Pulmonary artery endothelial cell (primary cell): ENCODE data around the gene LRRIQ3. TPM values are rescaled to one million over a fixed set of nuclear protein-coding genes. Genes with fewer than 3 reads are reported as not detected.
"Not testable (repeated sequence)": the region's sequence is repeated elsewhere in the genome, so short reads cannot be mapped to it uniquely, and the experiment has no call there.

ENCODE experiments used
- DNase-seq: peaks from one replicate; pipeline ENCODE4 v3.0.0-alpha.2; 2011; ENCODE audit warnings: low read depth, low spot score
- total RNA-seq: library from RNA; depleted of rRNA; stranded (reverse); fragments of >200 nt; gene quantifications from 2 replicates; pipeline ENCODE4 v1.2.3, GENCODE V29; 2014

LRRIQ3 gene
- total RNA-seq, 1 donor from 2014 or later = 0.20 TPM

DNA sequence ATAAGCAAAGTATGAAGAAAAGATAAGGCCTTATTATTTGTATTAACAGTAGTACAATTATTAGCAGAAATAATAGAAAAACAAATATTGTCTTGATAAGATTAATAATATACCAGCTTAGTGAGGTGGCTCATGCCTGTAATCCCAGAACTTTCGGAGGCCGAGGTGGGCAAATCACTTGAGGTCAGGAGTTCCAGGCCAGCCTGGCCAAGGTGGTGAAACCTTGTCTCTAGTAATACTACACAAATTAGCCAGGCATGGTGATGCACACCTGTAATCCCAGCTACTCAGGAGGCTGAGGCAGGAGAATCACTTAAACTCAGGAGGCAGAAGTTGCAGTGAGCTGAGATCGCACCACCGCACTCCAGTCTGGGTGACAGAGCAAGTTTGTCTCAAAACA is 80.6 kb downstream of the LRRIQ3 start:
- DNase-seq = not testable (repeated sequence)

DNA sequence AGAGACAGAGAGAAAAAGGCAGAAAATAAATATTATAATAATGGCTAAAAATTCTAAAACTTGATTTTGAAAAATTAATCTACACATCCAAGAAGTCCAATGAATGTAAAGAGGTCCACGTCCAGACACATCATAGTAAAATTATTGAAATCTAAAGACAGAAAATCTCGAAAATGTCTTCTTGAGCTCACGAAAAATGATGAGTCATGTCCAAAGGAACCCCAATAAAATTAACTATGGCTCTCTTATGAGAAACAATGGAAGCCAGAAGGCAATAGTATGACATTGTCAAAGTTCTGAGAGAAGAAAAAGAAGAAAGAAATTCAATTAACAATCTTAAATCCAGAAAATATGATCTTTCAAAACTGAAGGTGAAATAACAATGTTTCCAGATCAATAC is 84.6 kb downstream of the LRRIQ3 start:
- no peak for DNase-seq

DNA sequence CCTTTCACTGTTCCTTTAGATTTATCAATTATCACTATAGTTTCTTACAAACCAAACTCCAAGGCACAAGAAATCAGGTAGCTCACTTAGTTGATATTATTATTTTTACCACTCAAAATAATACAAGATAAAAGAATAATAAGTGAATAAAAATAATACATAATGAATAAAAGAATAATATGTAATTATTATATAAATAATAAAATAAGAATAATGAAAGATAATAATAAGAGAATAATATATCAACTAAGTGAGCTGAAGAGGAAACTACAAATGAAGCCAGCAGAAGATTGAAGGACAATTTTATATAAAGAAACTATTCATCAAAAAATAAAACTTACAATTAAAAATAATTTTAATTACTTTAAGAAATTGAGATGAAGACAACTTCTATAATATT is 90.6 kb downstream of the LRRIQ3 start:
- DNase-seq = no peak

DNA sequence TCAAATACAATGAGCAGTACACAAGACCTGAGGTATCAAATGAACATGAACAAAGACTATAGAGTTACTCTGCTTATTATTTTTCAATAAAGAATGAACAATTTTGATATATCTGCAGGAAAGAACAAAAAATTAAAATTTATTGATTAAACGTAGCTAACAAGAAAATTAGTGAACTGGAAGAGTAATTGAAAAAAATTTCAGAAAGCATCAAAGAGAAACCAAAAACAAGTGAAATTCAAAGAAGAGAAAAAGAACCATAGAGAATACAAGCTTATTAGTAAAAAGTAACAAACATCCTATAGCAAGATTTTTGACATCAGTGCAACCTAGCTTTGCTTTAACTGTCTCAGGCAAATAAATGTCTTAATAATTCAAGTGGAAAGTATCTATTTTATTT is 106.6 kb downstream of the LRRIQ3 start:
- no peak for DNase-seq

DNA sequence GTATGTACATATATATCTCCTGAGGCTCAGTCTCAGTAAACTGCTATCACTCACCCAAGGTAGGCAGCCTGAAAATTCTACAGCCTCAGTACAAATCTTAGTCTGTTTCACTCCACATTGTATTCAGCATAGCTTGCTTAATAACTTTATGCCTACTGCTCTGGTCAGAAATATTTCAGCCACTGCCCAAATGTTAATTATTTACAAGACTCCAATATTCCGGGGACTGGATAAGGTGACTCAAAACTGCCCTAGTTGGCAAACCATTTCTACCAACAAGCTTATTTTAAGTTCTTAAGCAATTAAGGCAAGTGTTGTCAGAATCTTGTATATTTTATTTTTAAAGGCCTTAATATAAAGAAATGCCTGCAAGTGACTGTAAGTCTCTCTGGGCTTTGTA is 114.8 kb downstream of the LRRIQ3 start:
- DNase-seq = no peak

DNA sequence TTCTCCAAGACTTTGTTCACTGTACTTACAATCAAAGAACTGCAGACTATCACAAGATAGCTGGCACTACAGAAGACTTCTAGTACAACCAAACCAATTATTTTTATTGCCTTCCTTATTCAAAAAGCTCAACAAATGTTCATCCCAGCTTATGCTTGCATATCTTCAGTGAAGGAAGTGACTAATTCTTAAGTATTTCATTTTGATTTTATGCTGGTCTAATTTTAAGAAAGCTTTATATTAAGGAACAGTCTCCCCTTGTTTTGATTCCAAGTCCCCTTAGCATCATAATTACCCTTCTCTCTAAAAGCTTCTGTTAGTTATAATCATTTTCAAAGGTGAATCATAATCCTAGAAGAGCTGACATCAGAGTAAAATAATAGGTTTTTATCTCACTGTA is 132.9 kb downstream of the LRRIQ3 start:
- DNase-seq = no peak

DNA sequence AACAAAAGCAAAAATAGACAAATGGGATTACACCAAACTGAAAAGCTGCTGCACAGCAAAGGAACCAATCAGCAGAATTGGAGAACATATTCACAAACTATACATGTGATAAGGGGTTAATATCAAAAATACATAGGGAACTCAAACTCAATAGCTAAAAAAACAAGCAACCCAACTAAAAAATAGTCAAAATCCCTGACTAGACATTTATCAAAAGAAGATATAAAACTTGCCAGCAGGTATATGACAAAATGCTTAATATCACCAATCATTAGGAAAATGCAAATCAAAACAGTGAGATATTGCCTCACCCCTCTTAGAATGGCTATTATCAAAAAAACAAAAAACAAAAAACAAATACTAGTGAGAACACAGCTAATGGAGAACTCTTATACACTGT is 140.3 kb downstream of the LRRIQ3 start:
- DNase-seq = no peak

DNA sequence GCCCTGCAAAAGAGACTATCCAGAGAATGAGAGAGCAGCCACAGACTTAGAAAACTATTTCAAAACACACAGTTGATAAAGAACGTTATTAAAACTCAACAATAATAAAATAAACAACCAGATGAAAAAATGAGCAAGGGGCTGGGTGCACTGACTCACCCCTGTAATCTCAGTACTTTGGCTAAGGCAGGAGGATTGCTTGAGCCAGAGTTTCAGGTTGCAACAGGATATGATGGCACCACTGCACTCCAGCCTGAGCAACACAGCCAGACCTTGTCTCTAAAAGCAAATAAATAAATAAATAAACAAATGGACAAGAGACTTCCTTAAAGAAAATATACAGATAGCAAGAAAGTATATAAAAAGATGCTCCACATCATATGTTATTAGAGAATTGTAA is 144.6 kb downstream of the LRRIQ3 start:
- no peak for DNase-seq

DNA sequence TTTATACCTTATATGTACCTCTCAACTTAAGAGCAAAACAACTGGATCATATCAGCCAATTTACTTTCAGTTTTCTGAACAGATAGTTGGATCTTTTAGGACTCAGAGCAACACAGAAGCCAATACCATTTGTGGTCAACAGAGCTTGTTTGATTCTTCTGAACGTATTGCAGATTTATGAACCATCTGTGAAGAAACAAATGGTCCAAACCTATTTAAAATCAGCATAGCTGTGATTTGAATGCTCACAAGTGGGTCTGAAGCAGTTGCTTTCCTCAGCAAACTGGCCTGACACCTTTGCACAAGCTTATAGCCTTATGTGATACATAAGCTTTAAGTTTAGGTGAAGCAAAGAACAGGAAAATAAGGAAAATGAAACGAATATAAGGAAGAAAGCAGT is 147.6 kb downstream of the LRRIQ3 start:
- DNase-seq = no peak

DNA sequence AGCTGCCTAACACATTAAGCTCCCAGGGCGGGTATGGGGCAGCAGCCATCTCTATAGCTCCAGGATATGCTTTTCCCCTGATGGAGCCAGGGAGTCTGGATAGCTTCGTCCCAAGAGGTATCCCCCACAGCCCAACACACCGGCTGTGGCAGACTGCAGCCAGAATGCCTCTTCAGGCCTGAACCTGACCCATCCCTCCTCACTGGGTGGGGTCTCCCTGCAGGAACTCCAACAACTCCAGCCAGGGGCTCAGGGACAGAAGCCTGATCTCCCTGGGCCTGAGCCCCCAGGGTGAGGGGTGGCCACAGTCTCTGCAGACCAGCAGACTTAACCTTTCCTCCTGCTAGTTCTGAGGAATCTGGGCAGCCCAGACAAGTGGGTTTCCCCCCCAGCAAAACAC is 159.9 kb downstream of the LRRIQ3 start:
- DNase-seq = no peak

DNA sequence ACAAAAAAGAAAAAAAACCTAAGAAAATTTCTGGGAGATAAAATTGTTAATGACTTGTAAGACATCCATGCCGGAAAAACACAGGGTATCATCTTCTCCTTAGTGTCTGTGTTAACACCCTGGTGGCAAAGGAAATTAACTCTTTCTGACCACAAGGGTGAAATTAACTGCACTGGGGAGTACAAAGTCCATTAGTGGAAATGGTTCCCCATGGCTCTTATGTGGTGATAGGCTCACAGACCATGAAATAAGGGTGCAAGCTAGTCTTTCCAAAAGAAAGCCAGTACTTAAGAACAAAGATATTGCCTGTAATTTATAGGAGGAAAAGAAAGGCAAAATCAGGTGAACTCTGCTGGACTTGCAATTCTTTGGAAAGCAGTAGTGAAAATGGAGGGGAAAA is 185.4 kb downstream of the LRRIQ3 start:
- DNase-seq = no peak

DNA sequence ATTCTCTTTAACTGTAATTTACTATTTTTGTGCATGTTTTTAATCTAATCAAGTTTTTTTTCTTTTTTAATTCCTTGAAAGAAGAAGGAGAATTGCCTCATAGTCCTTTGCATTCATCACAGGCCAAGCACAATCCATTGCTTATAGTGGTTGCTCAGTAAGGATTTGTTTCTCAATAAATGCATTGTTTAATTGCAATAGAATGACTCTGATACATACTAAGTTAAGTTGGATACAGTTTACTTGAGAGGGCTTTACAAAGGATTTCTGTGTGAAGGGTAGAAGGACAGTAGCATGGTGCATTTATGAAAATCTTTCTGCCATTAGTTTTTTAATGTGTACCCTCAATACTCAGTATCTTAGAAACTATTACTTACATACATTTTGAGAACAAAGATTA is 186.2 kb downstream of the LRRIQ3 start:
- no peak for DNase-seq

DNA sequence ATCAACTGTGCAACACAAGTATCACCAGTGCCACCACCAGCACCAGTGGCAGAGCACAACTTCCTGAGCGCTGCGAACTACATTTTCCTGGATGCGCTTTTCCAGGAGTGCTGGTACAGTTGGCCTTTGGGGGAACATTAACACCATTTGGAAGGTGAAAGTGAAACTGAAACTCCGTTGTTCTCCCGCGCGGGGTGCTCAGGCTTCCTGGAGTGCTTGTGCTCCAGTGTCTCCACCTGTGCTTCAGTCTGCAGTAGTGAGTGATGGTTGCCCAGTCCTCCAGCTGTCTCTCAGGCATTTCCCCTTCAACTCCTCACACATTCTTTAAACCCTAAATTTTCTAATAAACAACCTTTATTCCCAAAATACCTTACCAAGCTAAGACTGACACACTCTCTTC is 187.8 kb downstream of the LRRIQ3 start:
- DNase-seq = no peak

DNA sequence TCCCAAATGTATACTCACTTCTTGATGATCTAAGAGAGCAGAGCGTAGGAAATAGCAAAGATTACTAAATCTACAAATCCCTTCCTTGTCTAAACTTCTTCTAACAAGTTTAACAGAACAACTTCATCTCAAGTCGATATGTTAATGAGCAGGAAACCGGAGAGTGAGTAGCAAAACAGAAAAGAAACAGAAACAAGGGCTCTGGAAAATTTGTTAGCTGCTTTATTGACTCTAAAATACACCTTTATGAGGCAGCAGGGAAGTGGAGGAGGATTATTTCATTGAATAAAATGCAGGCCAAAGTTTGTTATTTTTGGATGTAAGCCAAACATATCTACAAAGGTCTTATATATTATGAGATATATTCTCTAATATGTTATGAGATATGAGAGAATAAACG is 192.4 kb downstream of the LRRIQ3 start:
- DNase-seq = no peak

DNA sequence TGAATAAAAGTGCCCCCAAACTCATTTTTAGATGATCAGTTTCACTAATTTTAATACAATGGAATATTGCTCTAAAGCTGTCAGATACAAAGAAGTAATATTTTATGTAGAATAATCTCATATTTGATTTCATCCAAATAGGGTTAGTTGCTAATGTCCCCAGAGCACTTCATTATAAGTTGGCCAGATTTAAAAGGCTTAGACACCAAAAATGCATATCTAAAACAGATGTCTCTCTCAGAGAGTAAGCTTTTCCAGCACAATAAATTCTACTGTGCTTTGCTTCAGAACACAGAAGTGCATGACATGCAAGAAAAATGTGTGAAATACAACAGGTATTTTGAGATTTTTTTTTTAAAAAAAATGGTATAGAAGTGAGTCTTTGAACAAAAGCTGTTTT is 194.2 kb downstream of the LRRIQ3 start:
- no peak for DNase-seq

DNA sequence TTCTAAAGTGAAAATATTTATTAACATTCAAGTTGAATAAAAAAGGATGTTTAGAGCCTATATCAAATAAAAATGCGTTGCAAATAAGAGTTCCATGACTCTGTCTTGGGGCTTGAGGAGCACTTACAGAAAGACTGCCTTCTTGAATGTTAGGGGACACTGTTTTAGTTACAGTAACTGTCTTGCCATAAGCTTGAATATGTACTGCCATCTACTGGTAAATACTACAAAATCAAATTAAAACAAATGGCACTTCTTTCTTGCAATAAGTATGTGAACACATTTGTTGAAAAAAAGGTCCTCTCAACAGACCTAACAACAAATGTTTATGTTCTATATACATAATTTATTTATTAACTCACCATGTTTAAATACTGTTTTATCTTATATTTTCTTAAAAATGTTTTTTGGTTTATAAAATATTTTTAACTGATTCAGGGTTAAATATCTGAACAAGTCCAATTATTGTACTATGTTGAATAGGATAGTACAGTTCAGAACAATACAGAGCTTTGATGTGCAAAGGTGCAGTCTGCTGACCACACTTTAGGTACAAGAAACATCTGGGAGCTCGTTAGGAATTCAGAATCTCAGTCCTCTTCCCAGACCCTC is 199.5 kb downstream of the LRRIQ3 start:
- DNase-seq = no peak

DNA sequence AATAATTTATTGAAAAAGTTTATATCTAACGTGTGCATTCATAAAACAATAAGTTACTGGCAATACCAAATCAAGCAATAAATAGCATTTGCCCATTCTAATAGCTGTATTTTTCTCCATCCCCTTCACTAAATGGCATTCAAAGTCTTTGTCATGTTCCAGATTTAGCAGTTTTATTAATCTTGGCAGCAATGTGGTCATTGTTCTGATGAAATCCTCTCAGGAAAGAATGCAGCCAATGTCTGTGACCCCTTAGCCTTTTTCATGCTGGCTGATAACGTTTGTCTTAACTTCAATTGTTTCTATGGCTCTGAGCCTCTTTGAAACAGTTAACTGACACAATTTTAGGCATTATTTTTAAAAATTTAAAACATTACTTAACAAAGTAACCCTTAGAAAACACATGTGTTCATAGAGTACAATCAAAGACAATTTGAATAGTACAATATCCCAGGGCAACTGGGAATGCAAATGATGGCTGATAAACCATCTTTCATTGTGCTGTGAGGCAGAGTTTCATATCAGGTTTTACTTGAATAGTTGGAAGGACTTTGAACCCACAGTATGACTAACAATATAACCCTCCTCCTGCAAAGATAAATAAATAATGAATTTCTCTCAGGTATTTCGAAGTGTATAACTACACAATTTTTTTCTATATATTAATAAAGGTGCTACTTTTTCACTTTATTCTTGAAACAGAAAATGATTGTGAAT is 217.5 kb downstream of the LRRIQ3 start:
- no peak for DNase-seq

DNA sequence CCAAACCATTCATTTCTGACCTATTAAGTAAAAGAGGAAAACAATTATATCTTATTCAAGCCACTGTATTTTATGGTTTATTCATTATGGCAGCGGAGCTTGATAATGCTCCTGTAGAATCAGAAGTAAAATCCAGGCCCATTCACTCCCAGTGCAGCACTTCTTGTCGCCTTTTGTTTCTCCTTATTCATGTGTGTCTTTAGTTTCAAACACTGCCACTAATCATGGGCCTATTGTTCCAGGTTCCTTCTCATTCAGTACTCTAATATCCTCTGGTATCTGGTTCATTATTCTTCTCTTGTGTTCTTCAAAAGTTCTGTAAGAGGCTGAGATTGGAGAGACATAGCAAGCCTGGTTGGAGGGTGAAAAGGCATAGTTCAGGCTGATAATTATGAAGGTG is 218.3 kb downstream of the LRRIQ3 start:
- DNase-seq = no peak

DNA sequence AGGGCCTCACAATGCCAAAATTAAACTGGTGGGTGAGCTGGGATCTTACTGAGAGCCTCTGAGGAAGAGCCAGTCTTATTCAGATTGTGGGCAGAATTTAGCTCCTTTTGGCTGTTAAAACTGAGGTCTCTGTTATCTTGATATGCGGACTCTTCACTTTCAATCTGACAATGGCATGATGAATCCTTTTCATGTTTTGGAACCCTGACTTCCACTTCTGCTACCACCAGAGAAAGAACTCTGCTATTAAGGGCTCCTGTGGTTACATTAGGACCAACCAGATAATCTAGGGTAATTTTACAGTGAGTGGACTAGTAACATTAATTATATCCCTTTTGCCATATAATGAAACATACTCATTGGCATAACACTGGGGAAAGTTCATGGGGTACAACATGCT is 219.0 kb downstream of the LRRIQ3 start:
- DNase-seq = no peak
